ENCODE measurements around the gene KIF25.
"Not testable (repeated sequence)": the region's sequence is repeated elsewhere in the genome, so short reads cannot be mapped to it uniquely, and the experiment has no call there.

Gene KIF25

GRCh38 chr6:168075216-168075615, 77.7 kb downstream of the KIF25 start:
- no peak overlapping the region for H3K4me3 ChIP-seq (replicated peaks; ENCODE audit: low read depth, low read length)
- no peak for TF ChIP-seq CTCF (IDR thresholded peaks at IDR 0.05; ENCODE audit: low read depth, low read length, missing control alignments)
- DNase-seq (ENCODE audit: extremely low read depth, low read depth): no peak

- no peak for TF ChIP-seq CTCF (IDR thresholded peaks at IDR 0.05; ENCODE audit: low read depth, low read length, missing control alignments)
- DNase-seq (ENCODE audit: extremely low read depth, low read depth): no peak
- no peak overlapping the region for H3K4me3 ChIP-seq (replicated peaks; ENCODE audit: low read depth, low read length)
These were observed 78.3 kb downstream of the KIF25 start for GRCh38 chr6:168075787-168076202.

- H3K4me3 ChIP-seq (replicated peaks; ENCODE audit: low read depth, low read length); DNase-seq (ENCODE audit: extremely low read depth, low read depth): not testable (repeated sequence)
These were observed 79.9 kb downstream of the KIF25 start for GRCh38 chr6:168077401-168077800.

GRCh38 chr6:168078175-168078942, 80.9 kb downstream of the KIF25 start:
- DNase-seq (ENCODE audit: extremely low read depth, low read depth): no peak
- TF ChIP-seq CTCF (IDR thresholded peaks at IDR 0.05; ENCODE audit: low read depth, low read length, missing control alignments): no peak
- H3K4me3 ChIP-seq (replicated peaks; ENCODE audit: low read depth, low read length): no peak overlapping the region

GRCh38 chr6:168078943-168079405, 81.5 kb downstream of the KIF25 start, which contains the start of gene FRMD1:
Gene FRMD1 (minus strand): TSS chr6:168079212. CDS start chr6:168079094, 118 bp downstream.
- no peak for DNase-seq (ENCODE audit: extremely low read depth, low read depth)
- no peak for TF ChIP-seq CTCF (IDR thresholded peaks at IDR 0.05; ENCODE audit: low read depth, low read length, missing control alignments)
- H3K4me3 ChIP-seq (replicated peaks; ENCODE audit: low read depth, low read length): no peak within 1 kb of the TSS

GRCh38 chr6:168080393-168081077, 83.1 kb downstream of the KIF25 start:
- TF ChIP-seq CTCF (IDR thresholded peaks at IDR 0.05; ENCODE audit: low read depth, low read length, missing control alignments): no peak
- H3K4me3 ChIP-seq (replicated peaks; ENCODE audit: low read depth, low read length): no peak overlapping the region
- DNase-seq (ENCODE audit: extremely low read depth, low read depth): no peak

GRCh38 chr6:168081858-168082546, 84.5 kb downstream of the KIF25 start:
- no peak overlapping the region for H3K4me3 ChIP-seq (replicated peaks; ENCODE audit: low read depth, low read length)
- no peak for DNase-seq (ENCODE audit: extremely low read depth, low read depth)
- TF ChIP-seq CTCF (IDR thresholded peaks at IDR 0.05; ENCODE audit: low read depth, low read length, missing control alignments): no peak
